Adrenal gland (tissue), 12 donors: ENCODE measurements around the gene HDAC4. TPM values are rescaled to one million over a fixed set of nuclear protein-coding genes. Genes with fewer than 3 reads are reported as not detected.

ENCODE experiments used
- DNase-seq, 7 donors: peaks; one replicate each; pipeline ENCODE4 v3.0.0-alpha.2; 2019 to 2020
- H3K27ac ChIP-seq, 5 donors: fragments of 200-600 bp; sonication (generic) in 4 of 5; 1 replicate in 3 of 5; 2 replicates in 2 of 5; pipeline versions ENCODE4 v1.5.1 to v1.8.0; 2016 to 2020; ENCODE audit warnings: mild to moderate bottlenecking in 1 of 5
- H3K27me3 ChIP-seq: fragments of 200-600 bp; 2 replicates; pipeline ENCODE4 v1.8.0; 2021
- H3K36me3 ChIP-seq, 2 donors: fragments of 200-600 bp; replicated peaks in 1 of 2; 1 replicate in 1 of 2; 2 replicates in 1 of 2; pipeline versions ENCODE4 v1.5.1 to v1.8.0; 2018 to 2022
- H3K4me1 ChIP-seq, 2 donors: fragments of 200-600 bp; replicated peaks in 1 of 2; 1 replicate in 1 of 2; 2 replicates in 1 of 2; pipeline versions ENCODE4 v1.5.1 to v1.8.0; 2018 to 2021
- H3K4me3 ChIP-seq, 4 donors: fragments of 200-600 bp; sonication (generic) in 3 of 4; one replicate each; pipeline ENCODE4 v1.5.1; 2016 to 2018
- H3K9me3 ChIP-seq, 3 donors: fragments of 200-600 bp; sonication (generic) in 1 of 3; replicated peaks in 1 of 3; 1 replicate in 2 of 3; 2 replicates in 1 of 3; pipeline versions ENCODE4 v1.5.1 to v1.8.0; 2016 to 2021
- CTCF ChIP-seq, 6 experiments: fragments of 450-650 bp in 4 of 6; fragments of 200-600 bp in 2 of 6; sonication (generic) in 1 of 6; IDR thresholded peaks; 1 replicate in 5 of 6; 2 replicates in 1 of 6; pipeline versions ENCODE4 v1.5.1 to v1.8.0; 2016 to 2021; ENCODE audit warnings: antibody characterized with exemption in 6 of 6, mild to moderate bottlenecking in 2 of 6, moderate library complexity in 1 of 6
- POLR2A ChIP-seq, 2 donors: fragments of 450-650 bp; IDR thresholded peaks; one replicate each; pipeline ENCODE4 v1.6.1; 2017; ENCODE audit warnings: antibody characterized with exemption in 2 of 2, mild to moderate bottlenecking in 2 of 2, moderate library complexity in 1 of 2
- WGBS, 4 donors: extraction: QIAGEN DNeasy Blood & Tissue Kit in 2 of 4; methylation state at CpG; one replicate each; pipeline versions ENCODE4 v1.1.5 to v1.1.7; 2013 to 2017; 5-methylcytosine and 5-hydroxymethylcytosine counted together
- intact Hi-C, 2 donors: fragments of 100-400 bp; cut with DNase I; formaldehyde crosslinking; loops; one replicate each; pipeline versions ENCODE4 v1.14.1 to v1.15.0; 2022 to 2023
- polyA plus RNA-seq, 3 donors: library from polyadenylated mRNA; stranded (reverse); fragments of 200-250 nt in 2 of 3; fragments of 350-450 nt in 1 of 3; fragmentation: Illumina TruSeq in 1 of 3; extraction: RNeasy Lipid Tissue Mini Kit (QIAGEN cat#74804) in 1 of 3; gene quantifications; one replicate each; pipeline ENCODE4 v1.2.3, GENCODE V29; 2013 to 2014
- total RNA-seq, 9 donors: library from RNA; depleted of rRNA in 4 of 9; stranded (reverse); fragments of >200 nt in 4 of 9; fragments of 120-200 nt in 1 of 9; fragmentation: NEBNext Ultra II Directional in 1 of 9; extraction: Animal tissue kit (Norgen Biotek cat#: 25700) in 1 of 9; gene quantifications; one replicate each; pipeline versions ENCODE4 v1.1.0 to v1.2.4, GENCODE V29; 2013 to 2023
- donor health status: healthy with polysubstance abuse.
- donor health status: Bipolar disorder and iron deficiency.
- donor health status: DM: yes; HTN: yes; CAD: no.
- donor health status: DM: no; HTN: no; CAD: no.
- donor health status: DM: no; HTN: no; CAD: no.
- donor health status: DM: yes; HTN: yes; CAD: no.

The HDAC4 gene
- total and polyA plus RNA-seq, 12 donors: 8.3 to 88.9 (median 28.7) TPM

GRCh38 chr2:239285071-239285931, 115.5 kb downstream of the HDAC4 start:
- TF ChIP-seq POLR2A (IDR thresholded peaks at IDR 0.05): no peak
- peak in 1 of 7 donors; percentile 16 for DNase-seq
- intact Hi-C loops: no loop called here
- no peaks in the 10 kb centered on the region for H3K9me3 ChIP-seq
- H3K27ac ChIP-seq: peak overlapping the region in 2 of 5 donors; percentile 2 to 85
- WGBS, 4 donors: 46 to 68% (median 61%) methylated on average over 26 of the region's 26 CpGs
- H3K4me3 ChIP-seq: no peak overlapping the region
- no peaks in the 10 kb centered on the region for H3K36me3 ChIP-seq
- H3K4me1 ChIP-seq: peaks cover 39 to 51% of the 10 kb centered on the region in 2 donors
- no peaks in the 10 kb centered on the region for H3K27me3 ChIP-seq

- H3K4me1 ChIP-seq: peaks cover 35 to 58% of the 10 kb centered on the region in 2 donors
Measured at GRCh38 chr2:239283961-239284795, 116.6 kb downstream of the HDAC4 start.

GRCh38 chr2:239283288-239283945, 117.4 kb downstream of the HDAC4 start:
- TF ChIP-seq POLR2A (IDR thresholded peaks at IDR 0.05): no peak
- TF ChIP-seq CTCF (IDR thresholded peaks at IDR 0.05): no peak
- no peak overlapping the region for H3K4me3 ChIP-seq
- peak in 1 of 7 donors; percentile 13 for DNase-seq
- WGBS, 4 donors: 89 to 93% (median 91%) methylated on average over 21 to 29 of the region's 29 CpGs
- H3K36me3 ChIP-seq: no peaks in the 10 kb centered on the region
- intact Hi-C loops: no loop called here
- peaks cover 27 to 56% of the 10 kb centered on the region in 2 donors for H3K4me1 ChIP-seq
- no peaks in the 10 kb centered on the region for H3K9me3 ChIP-seq
- H3K27me3 ChIP-seq: no peaks in the 10 kb centered on the region
- H3K27ac ChIP-seq: no peak overlapping the region

More at GRCh38 chr2:239283961-239284795, 116.6 kb downstream of the HDAC4 start:
- no peaks in the 10 kb centered on the region for H3K9me3 ChIP-seq
- 83 to 94% (median 87%) methylated on average over 18 to 31 of the region's 31 CpGs for WGBS, 4 donors
- peak in 1 of 7 donors; percentile 20 for DNase-seq
- H3K36me3 ChIP-seq: no peaks in the 10 kb centered on the region
- no peak overlapping the region for H3K4me3 ChIP-seq
- TF ChIP-seq POLR2A (IDR thresholded peaks at IDR 0.05) (no peak), CTCF (IDR thresholded peaks at IDR 0.05) (no peak)
- H3K27ac ChIP-seq: no peak overlapping the region
- intact Hi-C loops: no loop called here
- no peaks in the 10 kb centered on the region for H3K27me3 ChIP-seq

- Histone ChIP-seq H3K4me1 (peaks cover 21 to 49% of the 10 kb centered on the region in 2 donors), H3K4me3 (no peak overlapping the region), H3K9me3 (no peaks in the 10 kb centered on the region), H3K27ac (no peak overlapping the region), H3K36me3 (no peaks in the 10 kb centered on the region), H3K27me3 (no peaks in the 10 kb centered on the region)
- 96 to 99% (median 97%) methylated on average over 9 of the region's 9 CpGs for WGBS, 4 donors
- peak in 1 of 7 donors; percentile 10 for DNase-seq
- TF ChIP-seq POLR2A (IDR thresholded peaks at IDR 0.05) (no peak), CTCF (IDR thresholded peaks at IDR 0.05) (no peak)
- intact Hi-C loops: no loop called here
Measured at GRCh38 chr2:239282448-239283287, 118.2 kb downstream of the HDAC4 start.
